ENCODE results near the gene CRYBG3.

The CRYBG3 gene

DNA sequence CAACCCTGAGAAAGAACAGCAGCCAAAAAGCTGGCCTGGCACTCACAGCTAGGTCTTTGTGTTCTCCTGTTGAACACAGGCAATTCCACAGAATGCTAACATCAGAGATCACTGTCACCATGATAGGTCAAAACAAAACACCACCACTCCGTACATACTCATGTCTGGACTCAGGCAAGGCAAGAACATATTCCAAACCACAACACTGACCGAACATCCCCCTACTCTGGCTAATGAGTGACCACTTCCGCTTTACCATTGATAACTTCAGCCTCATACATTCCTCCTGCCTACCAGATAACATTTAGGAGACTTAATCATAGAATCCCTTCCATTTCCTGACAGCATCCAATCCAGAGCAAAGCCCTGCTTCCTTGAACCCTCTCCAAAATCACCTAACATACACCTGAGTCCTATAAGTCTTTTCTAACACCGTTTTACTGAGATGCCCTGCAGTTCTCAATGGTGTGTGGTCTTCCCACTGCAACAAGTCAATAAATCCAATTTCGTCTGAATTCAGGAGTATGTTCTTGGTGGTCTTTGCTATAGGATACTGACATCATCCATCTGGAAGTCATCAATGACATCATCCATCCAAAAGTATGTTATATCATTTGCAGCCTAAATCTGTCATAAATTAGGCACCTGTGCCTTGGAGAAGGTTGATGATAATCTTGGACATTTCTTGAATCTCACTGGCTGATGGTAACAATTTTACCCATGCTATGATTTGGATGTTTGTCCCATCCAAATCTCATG lies 126.7 kb downstream of the CRYBG3 start:
- DNase-seq (ENCODE audit: low spot score): no peak

GRCh38 chr3:97949110-97949485 lies 127.3 kb downstream of the CRYBG3 start:
- no peak for DNase-seq (ENCODE audit: low spot score)

GRCh38 chr3:97949743-97950142 lies 127.9 kb downstream of the CRYBG3 start:
- DNase-seq (ENCODE audit: low spot score): no peak

DNA sequence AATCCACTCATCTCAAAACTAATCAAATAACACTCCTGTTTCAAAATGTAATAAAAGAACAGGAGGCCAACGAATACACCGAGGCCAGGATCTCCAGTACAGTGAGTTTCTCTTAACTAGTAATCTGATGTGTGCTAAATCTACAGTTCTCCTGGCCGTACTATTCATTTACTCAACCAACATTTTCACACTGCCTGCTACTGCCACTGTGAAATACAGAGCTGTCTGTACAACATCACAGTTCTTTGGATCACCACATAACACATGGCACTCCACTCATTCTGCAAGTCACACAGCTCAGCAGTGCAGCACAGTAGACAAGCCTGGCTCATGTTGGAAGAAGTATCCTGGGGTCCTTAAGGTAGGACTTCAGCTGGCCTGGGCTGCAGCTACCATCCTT lies 128.5 kb downstream of the CRYBG3 start:
- no peak for DNase-seq (ENCODE audit: low spot score)

GRCh38 chr3:97952280-97952679 lies 130.5 kb downstream of the CRYBG3 start:
- no peak for DNase-seq (ENCODE audit: low spot score)

DNA sequence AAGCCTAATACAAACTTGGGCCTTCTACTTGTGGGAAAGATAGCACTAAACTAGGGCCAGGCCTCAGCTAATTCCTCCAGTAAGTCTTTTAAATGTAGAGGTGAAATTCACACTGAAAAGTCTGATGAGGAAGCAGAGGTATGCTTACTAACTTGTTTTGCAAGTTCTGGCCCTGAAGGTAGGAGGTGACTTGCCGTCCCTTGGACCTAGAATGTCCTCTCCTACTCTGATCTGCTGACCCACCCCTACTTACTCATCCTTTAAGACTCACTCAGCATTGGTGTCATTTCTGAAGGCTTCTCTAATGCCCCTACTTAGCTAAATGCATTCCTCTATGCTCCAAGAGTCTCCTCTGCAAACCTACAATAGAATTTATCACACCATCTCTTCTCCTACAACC lies 131.1 kb downstream of the CRYBG3 start:
- DNase-seq (ENCODE audit: low spot score): no peak

DNA sequence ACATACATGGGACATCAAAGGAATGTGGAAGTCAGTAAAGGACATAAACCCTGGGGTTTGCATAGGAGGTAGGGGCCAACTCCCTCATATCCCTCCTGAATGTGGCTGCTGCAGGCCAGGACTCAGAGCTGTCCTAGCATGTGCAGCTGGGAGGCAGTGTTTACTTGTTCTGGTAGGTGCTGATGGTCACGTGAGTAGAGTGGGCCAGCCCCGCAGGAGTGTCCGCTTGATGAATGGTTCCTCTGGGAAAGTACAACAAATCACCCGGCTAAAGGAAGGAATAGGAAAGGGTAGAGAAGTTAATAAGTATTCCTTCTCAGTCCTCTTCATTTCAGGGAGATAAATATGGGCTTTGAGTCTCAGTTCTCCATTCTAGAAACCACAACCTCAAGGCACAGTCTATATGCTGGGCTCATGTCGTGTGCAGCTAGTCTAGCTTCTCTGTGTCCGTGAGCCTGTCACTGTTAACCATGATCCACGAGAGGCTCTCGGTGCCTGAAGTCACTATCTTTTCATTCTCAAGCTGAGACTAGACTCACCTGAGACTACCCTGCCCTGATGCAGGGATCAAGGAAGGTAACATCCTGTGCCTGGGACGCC lies 132.5 kb downstream of the CRYBG3 start:
- no peak for DNase-seq (ENCODE audit: low spot score)

- no peak for DNase-seq (ENCODE audit: low spot score)
These were observed 134.2 kb downstream of the CRYBG3 start for GRCh38 chr3:97956051-97956450.

DNA sequence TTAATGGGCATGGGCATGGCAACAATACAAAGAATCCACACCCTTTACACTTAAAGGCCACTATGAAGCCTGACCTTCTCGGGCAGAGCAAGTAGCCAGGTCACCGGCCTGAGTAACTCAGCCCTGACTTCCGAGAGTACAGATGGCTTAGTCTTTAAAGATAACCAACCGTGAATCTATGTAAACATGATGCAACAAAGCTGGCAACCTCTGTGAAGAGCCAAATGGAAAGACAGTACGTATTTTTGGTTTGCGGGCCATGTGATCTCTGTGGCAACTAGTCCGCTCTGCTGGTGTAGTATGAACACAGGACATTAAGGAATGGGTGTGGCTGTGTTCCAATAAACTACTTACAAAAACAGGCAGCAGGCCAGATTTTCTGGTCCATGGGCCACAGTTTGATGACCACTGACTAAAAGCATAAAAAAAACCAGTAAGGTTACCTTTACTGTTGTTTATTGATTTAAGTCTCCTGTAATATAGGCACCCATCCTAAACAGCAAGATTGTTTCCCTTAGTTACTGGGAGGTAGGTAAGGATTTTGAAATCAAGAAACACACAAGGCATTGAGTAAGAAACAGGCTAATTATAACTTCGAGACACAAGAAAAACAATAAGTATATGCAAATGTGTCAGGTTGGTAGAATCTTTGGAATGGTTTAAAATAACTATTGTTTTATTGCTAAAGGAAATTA lies 136.0 kb downstream of the CRYBG3 start:
- DNase-seq (ENCODE audit: low spot score): no peak

DNA sequence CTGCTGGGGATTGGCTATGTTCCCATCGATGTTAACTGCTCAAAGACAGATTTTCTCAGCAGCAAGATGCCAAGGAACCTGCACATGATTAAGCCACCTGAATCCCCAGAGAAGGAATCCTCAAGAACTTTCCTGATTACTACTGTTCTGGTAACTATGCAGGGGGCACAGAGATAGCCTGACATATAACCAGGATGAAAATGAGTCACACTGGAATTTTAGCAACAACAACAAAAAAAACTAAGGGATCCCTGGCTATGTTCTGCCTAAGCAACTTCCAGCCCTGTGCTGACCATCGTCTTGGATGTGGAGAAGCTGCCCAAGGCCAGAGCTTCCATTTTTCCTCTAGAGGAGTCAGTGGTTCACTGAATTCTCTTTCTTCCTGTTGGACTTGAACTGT lies 136.6 kb downstream of the CRYBG3 start:
- no peak for DNase-seq (ENCODE audit: low spot score)

DNA sequence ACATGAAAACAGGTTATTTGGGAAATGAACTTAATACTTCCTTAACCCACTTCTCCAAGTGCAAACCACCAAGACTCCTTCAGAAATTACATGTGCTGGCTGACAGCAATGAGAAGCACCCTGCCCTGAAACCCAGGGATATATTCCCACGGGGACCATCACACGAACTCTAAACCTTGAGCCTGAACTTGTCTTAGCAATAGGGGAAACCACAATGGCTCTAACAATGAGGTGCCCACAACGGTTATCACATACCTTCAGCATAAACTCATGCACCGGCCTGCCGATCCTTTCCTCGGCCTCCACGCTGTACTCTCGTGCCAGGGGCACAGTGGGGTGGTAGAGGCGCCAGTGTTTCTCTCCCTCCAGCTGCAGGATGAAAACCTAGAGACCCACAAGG lies 137.0 kb downstream of the CRYBG3 start:
- DNase-seq (ENCODE audit: low spot score): no peak

DNA sequence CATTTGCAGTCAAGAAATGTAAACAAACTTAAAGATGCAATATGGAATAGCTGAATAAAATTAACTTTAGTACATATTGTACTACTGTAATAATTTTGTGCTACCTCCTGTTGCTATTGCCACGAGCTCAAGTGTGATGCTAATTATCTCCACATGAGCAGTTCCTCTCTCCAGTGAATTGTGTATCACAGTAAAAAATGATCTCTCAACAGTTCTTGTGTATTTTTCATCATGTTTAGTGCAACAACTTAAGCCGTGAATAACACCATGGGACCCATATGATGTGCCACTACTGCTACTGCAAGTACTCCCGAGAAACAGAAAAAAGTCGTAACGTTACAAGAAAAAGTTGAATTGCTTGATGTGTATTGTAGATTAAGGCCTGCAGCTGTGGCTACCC lies 138.1 kb downstream of the CRYBG3 start:
- DNase-seq (ENCODE audit: low spot score): no peak

DNA sequence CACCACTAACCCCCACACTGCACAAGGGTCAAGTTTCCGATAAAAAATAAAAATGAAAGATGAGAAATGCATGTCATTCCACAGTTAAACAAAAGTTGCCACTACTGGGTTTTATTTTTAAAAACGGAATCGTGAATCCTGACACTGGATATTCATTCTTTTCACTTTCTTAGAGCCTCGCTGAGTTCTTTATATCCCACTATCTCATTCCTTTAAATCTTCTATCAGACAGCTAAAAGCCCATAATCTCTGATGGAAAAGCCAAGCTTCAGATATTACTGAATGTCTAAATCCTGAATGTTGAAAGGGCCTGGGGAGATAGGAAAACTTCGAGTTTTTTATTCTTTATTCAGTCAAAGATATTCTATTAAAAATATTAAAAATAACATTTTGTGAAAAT lies 138.7 kb downstream of the CRYBG3 start:
- DNase-seq (ENCODE audit: low spot score): no peak

- no peak for DNase-seq (ENCODE audit: low spot score)
These were observed 139.4 kb downstream of the CRYBG3 start for GRCh38 chr3:97960993-97961766.

GRCh38 chr3:97967966-97968365 lies 146.2 kb downstream of the CRYBG3 start:
- DNase-seq (ENCODE audit: low spot score): no peak

DNA sequence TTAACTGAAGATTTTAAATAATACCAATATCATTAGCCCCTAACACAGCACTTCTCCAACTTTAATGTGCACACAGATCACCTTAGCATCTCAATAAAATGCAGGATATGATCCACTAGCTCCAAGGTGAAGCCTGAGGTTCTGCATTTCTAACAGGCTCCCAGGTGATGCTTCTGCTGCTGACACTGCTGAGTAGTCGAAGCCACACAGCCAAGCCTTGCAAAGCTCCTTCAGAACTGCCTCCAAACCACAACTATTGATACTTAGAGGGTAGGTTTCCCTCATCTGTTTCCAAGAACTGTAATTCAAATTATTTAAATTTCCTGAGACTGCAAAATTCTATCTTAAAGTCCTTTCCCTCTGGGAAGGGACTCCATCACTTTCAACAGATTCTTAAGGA lies 146.6 kb downstream of the CRYBG3 start:
- no peak for DNase-seq (ENCODE audit: low spot score)

- DNase-seq (ENCODE audit: low spot score): no peak
These were observed 147.7 kb downstream of the CRYBG3 start for GRCh38 chr3:97969541-97969940.

GRCh38 chr3:97970156-97970555 lies 148.3 kb downstream of the CRYBG3 start:
- no peak for DNase-seq (ENCODE audit: low spot score)

GRCh38 chr3:97970956-97971620 lies 149.3 kb downstream of the CRYBG3 start:
- DNase-seq (ENCODE audit: low spot score): peak; percentile 12

- DNase-seq (ENCODE audit: low spot score): peak; percentile 78
These were observed 150.1 kb downstream of the CRYBG3 start, which contains the start of gene RIOX2 for GRCh38 chr3:97971679-97972567. RIOX2 (minus strand) TSS chr3:97972431; CDS start chr3:97967593, 4,838 bp downstream.

GRCh38 chr3:97972976-97973375 lies 151.2 kb downstream of the CRYBG3 start:
- DNase-seq (ENCODE audit: low spot score): no peak

Data from germinal center (tissue), 1 donor.